MCF 10A (cell line): ENCODE data around the gene ZNF444. TPM values are rescaled to one million over a fixed set of nuclear protein-coding genes. Genes with fewer than 3 reads are reported as not detected.

ENCODE experiments used
- BruUV-seq: library from RNA; stranded (reverse); fragments of 400-500 nt; replicated peaks from 2 replicates; lab custom pipeline; 2021; lab: Mats Ljungman, UMichigan
- CTCF ChIA-PET: fragments of 300-600 bp; sonication (Branson Sonifier 250); formaldehyde crosslinking; extraction: SDS; loops from one replicate; lab custom pipeline; 2021; ENCODE audit warnings: antibody characterized with exemption, inconsistent platforms; lab: Yijun Ruan, JAX
- POLR2A ChIA-PET: fragments of 300-600, 350-650 bp; sonication (Branson Sonifier 250); formaldehyde crosslinking; extraction: SDS; loops from one replicate; lab custom pipeline; 2020; ENCODE audit warnings: antibody characterized with exemption, inconsistent platforms; lab: Yijun Ruan, JAX
- DNase-seq: peaks from one replicate; pipeline ENCODE4 v3.0.0-alpha.2; 2018; ENCODE audit not compliant: unreplicated experiment
- H3K27ac Mint-ChIP-seq: one replicate; pipeline ENCODE4 v1.8.0; 2022; ENCODE audit warnings: mild to moderate bottlenecking, low read depth, mixed read lengths; ENCODE audit not compliant: unreplicated experiment
- H3K27me3 Mint-ChIP-seq: one replicate; pipeline ENCODE4 v1.8.0; 2022; ENCODE audit warnings: mixed read lengths; ENCODE audit not compliant: insufficient read depth, unreplicated experiment
- H3K36me3 Mint-ChIP-seq: one replicate; pipeline ENCODE4 v1.8.0; 2022; ENCODE audit warnings: mild to moderate bottlenecking, moderate library complexity, mixed read lengths; ENCODE audit not compliant: insufficient read depth, unreplicated experiment
- H3K4me1 Mint-ChIP-seq: one replicate; pipeline ENCODE4 v1.8.0; 2022; ENCODE audit warnings: mixed read lengths; ENCODE audit not compliant: insufficient read depth, unreplicated experiment
- H3K4me3 Mint-ChIP-seq: one replicate; pipeline ENCODE4 v1.8.0; 2022; ENCODE audit warnings: mild to moderate bottlenecking, moderate library complexity, mixed read lengths; ENCODE audit not compliant: unreplicated experiment
- H3K9me3 Mint-ChIP-seq: one replicate; pipeline ENCODE4 v1.8.0; 2022; ENCODE audit warnings: mixed read lengths; ENCODE audit not compliant: unreplicated experiment
- CTCF ChIP-seq: fragments of 200-600 bp; IDR thresholded peaks from one replicate; pipeline ENCODE4 v1.8.0; 2022; ENCODE audit warnings: antibody characterized with exemption, mild to moderate bottlenecking; ENCODE audit not compliant: unreplicated experiment
- intact Hi-C: fragments of 100-400 bp; cut with micrococcal nuclease; formaldehyde crosslinking; loops from 2 replicates; pipeline ENCODE4 v1.14.1; 2022
- total RNA-seq: library from RNA; stranded (reverse); gene quantifications from 2 replicates; pipeline ENCODE4 v1.2.3, GENCODE V29; 2022

The ZNF444 gene
- total RNA-seq, 1 experiment from 2014 or later: 26.6 TPM

- H3K4me1 Mint-ChIP-seq: no peaks in the 10 kb centered on the region
- intact Hi-C loops: no loop called here
- H3K9me3 Mint-ChIP-seq: no peaks in the 10 kb centered on the region
- ChIA-PET CTCF (no interaction called here), POLR2A (no interaction called here)
- no TSS peak for BruUV-seq
- no peak overlapping the region for H3K4me3 Mint-ChIP-seq
- H3K27me3 Mint-ChIP-seq: no peaks in the 10 kb centered on the region
- DNase-seq: no peak
- peaks cover 8% of the 10 kb centered on the region for H3K36me3 Mint-ChIP-seq
- TF ChIP-seq CTCF: no peak
- H3K27ac Mint-ChIP-seq: no peak overlapping the region
Measured at GRCh38 chr19:56149656-56150038, 8.6 kb downstream of the ZNF444 start.

- ChIA-PET POLR2A (no interaction called here), CTCF (no interaction called here)
- DNase-seq: no peak
- no TSS peak for BruUV-seq
- intact Hi-C loops: no loop called here
- Mint-ChIP-seq H3K4me3 (no peak overlapping the region), H3K4me1 (no peaks in the 10 kb centered on the region), H3K9me3 (no peaks in the 10 kb centered on the region), H3K27me3 (no peaks in the 10 kb centered on the region), H3K36me3 (peaks cover 8% of the 10 kb centered on the region), H3K27ac (no peak overlapping the region)
- no peak for TF ChIP-seq CTCF
Measured at GRCh38 chr19:56150358-56150757, 9.3 kb downstream of the ZNF444 start.

- Mint-ChIP-seq H3K4me3 (no peak overlapping the region), H3K36me3 (peaks cover 19% of the 10 kb centered on the region), H3K27ac (no peak overlapping the region), H3K27me3 (no peaks in the 10 kb centered on the region), H3K4me1 (no peaks in the 10 kb centered on the region), H3K9me3 (no peaks in the 10 kb centered on the region)
- TF ChIP-seq CTCF: no peak
- no TSS peak for BruUV-seq
- DNase-seq: no peak
- POLR2A ChIA-PET: no interaction called here
- intact Hi-C loops: no loop called here
- CTCF ChIA-PET: interaction anchor here (0.9 kb wide), 1 partner anchor 74 kb away, joined by 4 read pairs; no protein-coding TSS in a partner anchor
Measured at GRCh38 chr19:56152644-56153043, 11.6 kb downstream of the ZNF444 start.

- DNase-seq: no peak
- CTCF ChIA-PET: no interaction called here
- H3K27ac Mint-ChIP-seq: no peak overlapping the region
- peaks cover 17% of the 10 kb centered on the region for H3K36me3 Mint-ChIP-seq
- H3K27me3 Mint-ChIP-seq: no peaks in the 10 kb centered on the region
- H3K4me3 Mint-ChIP-seq: no peak overlapping the region
- intact Hi-C loops: no loop called here
- POLR2A ChIA-PET: no interaction called here
- no TSS peak for BruUV-seq
- no peaks in the 10 kb centered on the region for H3K4me1 Mint-ChIP-seq
- H3K9me3 Mint-ChIP-seq: no peaks in the 10 kb centered on the region
- no peak for TF ChIP-seq CTCF
Measured at GRCh38 chr19:56153507-56153906, 12.4 kb downstream of the ZNF444 start.
